WERI-Rb-1 (cell line): ENCODE measurements around the gene TMPRSS11B.

Experiments used
- DNase-seq: peaks from one replicate; pipeline ENCODE4 v3.0.0-alpha.2; 2020
- H3K27ac ChIP-seq: fragments of 250-450 bp; sonication (Bioruptor Pico); 2 replicates; pipeline ENCODE4 v1.5.1; 2020; ENCODE audit warnings: mild to moderate bottlenecking, moderate library complexity
- H3K27me3 ChIP-seq: fragments of 250-450 bp; sonication (Bioruptor Pico); 2 replicates; pipeline ENCODE4 v1.5.1; 2021; ENCODE audit warnings: mild to moderate bottlenecking, low read depth, moderate library complexity; ENCODE audit not compliant: insufficient read depth, severe bottlenecking
- H3K36me3 ChIP-seq: fragments of 250-450 bp; sonication (Bioruptor Pico); 2 replicates; pipeline ENCODE4 v1.5.1; 2020; ENCODE audit warnings: mild to moderate bottlenecking, moderate library complexity
- H3K4me3 ChIP-seq: 2 replicates; pipeline ENCODE4 v1.5.1; 2011; ENCODE audit warnings: low read depth, mild to moderate bottlenecking, control low read depth, low read length
- H3K9me3 ChIP-seq: fragments of 250-450 bp; sonication (Bioruptor Pico); 2 replicates; pipeline ENCODE4 v1.5.1; 2021; ENCODE audit warnings: mild to moderate bottlenecking, moderate library complexity; ENCODE audit not compliant: severe bottlenecking
- CTCF ChIP-seq: IDR thresholded peaks from 2 replicates; pipeline ENCODE4 v1.5.1; 2011; ENCODE audit warnings: low read depth, mild to moderate bottlenecking, control low read depth, inconsistent platforms, low read length

The TMPRSS11B gene

GRCh38 chr4:68264875-68265565 is 19.5 kb upstream of the TMPRSS11B start:
- no peak overlapping the region for H3K4me3 ChIP-seq
- no peaks in the 10 kb centered on the region for H3K36me3 ChIP-seq
- H3K27ac ChIP-seq = no peak overlapping the region
- H3K27me3 ChIP-seq = no peaks in the 10 kb centered on the region
- H3K9me3 ChIP-seq = no peaks in the 10 kb centered on the region
- no peak for TF ChIP-seq CTCF
- no peak for DNase-seq

- no peak for TF ChIP-seq CTCF
Observed at GRCh38 chr4:68259191-68259590, 13.7 kb upstream of the TMPRSS11B start.

GRCh38 chr4:68257719-68258118 is 12.2 kb upstream of the TMPRSS11B start:
- no peak for DNase-seq
- Histone ChIP-seq H3K4me3 (no peak overlapping the region), H3K9me3 (no peaks in the 10 kb centered on the region), H3K27me3 (no peaks in the 10 kb centered on the region), H3K36me3 (no peaks in the 10 kb centered on the region), H3K27ac (no peak overlapping the region)
- TF ChIP-seq CTCF = no peak

More at GRCh38 chr4:68259191-68259590, 13.7 kb upstream of the TMPRSS11B start:
- no peak for DNase-seq
- Histone ChIP-seq H3K9me3 (no peaks in the 10 kb centered on the region), H3K27ac (no peak overlapping the region), H3K4me3 (no peak overlapping the region), H3K36me3 (no peaks in the 10 kb centered on the region), H3K27me3 (no peaks in the 10 kb centered on the region)

- Histone ChIP-seq H3K36me3 (no peaks in the 10 kb centered on the region), H3K27me3 (no peaks in the 10 kb centered on the region), H3K4me3 (no peak overlapping the region), H3K9me3 (no peaks in the 10 kb centered on the region), H3K27ac (no peak overlapping the region)
- no peak for TF ChIP-seq CTCF
- DNase-seq = no peak
Observed at GRCh38 chr4:68256284-68256683, 10.8 kb upstream of the TMPRSS11B start.

- no peak for DNase-seq
- Histone ChIP-seq H3K27ac (no peak overlapping the region), H3K4me3 (no peak overlapping the region), H3K36me3 (no peaks in the 10 kb centered on the region), H3K27me3 (no peaks in the 10 kb centered on the region), H3K9me3 (no peaks in the 10 kb centered on the region)
- no peak for TF ChIP-seq CTCF
Observed at GRCh38 chr4:68250151-68250930, 4.8 kb upstream of the TMPRSS11B start.
